ENCODE results near the gene ALOX15B.
"Not testable (repeated sequence)": the region's sequence is repeated elsewhere in the genome, so short reads cannot be mapped to it uniquely, and the experiment has no call there.

ALOX15B gene

DNA sequence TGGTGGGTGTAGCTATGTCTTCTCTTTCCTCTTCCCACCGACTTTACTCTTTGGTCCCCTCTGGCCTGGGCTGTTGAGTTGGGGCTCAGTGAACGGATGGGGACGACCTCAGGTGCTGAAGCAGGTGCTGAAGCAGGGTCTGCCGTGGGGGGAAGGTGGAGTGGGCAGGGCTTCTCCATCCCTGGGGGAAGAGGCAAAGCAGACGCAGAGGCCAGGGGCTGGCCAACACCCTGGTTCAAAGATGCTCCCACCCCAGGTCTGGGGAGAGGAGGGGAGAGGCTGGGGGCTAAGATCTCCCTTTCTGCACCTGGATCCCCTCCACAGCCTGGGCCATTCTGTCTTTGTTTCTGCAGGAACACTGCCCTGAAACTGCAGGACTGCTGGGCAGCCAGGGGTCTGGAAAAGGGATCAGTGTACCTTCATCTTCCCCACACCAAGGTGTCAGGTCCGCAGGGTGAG lies 25.7 kb downstream of the ALOX15B start:
- no peak for DNase-seq

DNA sequence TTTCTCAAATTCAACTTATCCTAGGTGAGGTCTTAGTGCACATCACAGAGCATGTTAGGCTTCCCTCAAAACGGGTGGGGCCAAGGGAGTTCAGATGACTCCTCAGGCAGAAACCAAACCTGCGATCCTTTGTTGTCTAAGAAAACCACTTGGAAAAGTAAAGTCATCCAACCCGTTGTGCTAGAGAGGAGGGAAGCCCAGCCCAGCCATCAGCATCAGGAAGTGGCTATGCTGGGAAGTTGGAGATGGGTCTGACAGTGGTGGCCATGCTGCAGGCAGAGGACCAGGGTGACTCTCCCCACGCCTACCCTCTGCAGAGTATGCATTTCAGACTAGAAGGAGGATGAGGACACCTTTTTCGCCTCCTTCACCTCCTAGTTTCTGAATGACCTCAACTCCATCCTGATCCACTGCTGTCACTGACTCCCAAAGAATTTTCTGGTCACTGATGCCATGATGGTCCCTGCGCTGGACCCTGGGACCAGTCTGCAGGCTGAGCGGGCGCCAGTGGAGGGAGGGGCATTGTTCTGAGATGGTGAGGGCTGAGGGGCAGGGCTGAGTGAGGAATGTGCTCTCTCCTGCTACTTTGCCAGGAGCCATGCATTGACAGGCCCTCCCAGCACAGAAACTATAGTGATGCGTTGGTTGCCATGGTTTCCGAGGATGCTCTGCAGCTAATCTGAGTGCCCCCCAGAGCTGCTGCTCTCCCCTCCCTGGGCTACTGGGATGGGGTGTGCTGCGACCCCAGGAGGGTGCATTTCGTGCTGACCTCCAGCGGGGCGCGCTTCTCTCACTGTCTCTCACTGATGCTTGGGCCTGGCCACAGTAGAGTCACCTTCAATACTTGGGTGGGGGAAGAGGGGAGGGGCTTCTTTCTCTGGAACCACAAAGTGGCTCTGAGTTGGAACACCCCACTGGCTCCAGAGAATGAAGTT lies 28.2 kb downstream of the ALOX15B start:
- DNase-seq = no peak

DNA sequence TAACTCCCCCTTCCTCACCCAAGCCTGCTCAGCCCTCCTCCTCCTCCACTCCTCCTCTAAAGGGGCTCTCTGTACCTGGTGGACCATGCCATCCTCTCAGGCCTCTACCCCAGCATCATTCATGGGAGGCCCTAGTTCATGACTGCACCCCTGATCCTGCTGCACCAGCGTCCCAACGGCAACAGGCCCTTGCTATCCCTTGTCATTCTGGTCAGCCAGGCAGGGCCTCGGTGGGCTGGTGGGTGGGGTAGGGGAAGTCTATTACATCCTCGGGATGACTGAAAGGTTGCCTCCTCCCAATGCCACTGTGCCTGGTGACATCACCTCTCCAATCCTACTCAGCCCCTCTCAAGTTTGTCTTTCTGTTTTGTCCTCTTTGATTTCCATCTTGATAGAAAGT lies 28.9 kb downstream of the ALOX15B start:
- no peak for DNase-seq

DNA sequence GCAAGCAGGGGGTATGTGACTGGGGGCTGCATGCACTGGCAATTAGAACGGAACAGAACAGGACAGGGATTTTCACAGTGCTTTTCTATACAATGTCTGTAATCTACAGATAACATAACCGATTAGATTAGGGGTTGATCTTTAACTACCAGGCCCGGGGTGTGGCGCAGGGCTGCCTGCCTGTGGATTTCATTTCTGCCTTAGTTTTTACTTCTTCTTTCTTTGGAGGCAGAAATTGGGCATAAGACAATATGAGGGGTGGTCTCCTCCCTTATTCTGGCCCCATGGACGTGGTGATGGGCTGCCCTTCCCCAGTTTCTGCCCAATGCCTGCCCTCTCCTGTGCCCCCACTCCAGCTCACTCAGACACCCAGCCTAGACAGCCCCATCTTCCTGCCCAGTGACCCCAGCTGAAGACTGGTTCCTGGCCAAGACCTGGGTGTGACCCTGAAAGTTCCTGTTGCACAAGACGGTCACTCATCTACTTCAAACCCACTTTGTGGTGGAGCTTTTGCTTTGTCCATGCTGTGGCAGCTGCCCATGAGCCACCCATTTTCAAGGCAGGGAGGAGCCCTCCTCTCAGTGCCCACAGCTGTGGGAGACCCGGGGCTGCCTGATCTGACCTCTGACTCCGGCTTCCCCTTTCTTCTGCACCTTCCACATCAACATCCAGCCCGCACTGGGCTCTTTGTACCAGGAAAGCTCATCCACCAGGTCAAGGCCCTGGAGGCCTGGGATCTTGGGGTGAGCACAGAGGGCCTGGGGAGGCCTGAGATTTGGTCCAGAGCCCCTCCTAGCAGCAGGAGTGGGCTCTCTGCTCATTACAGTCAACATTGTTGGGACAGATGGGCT lies 30.1 kb downstream of the ALOX15B start:
- DNase-seq = no peak

DNA sequence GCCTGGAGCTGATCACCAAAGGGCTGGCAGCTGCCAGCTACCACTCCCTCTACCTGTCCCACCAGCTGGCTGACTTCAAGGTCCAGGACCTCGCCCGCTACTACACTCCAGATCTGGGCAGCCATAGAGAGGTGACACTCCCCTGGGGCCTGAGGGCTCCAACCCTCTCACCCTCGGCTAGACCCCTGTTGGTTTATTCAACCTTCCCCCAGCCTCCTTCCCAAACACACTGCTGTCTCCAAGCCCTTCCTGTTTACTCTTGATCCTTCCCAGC lies 30.7 kb downstream of the ALOX15B start:
- DNase-seq = no peak

DNA sequence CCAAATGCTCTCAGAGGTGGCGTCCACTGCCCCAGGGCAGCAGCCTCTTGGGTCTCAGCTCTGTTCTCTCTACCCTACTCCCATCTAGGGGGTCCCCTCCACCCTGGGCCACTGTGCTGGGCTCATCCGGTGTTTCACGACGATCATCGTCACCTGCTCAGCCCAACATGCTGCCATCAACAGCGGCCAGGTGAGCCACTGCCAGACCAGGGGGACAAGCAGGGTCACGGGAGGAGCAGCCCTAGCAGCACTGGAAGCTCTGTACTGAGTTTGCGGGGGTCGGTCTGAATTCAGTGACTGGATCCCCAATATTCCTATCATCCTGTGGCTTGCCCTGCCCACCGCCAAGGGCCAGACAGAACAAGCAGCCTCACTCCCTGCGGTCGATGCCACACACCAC lies 32.6 kb downstream of the ALOX15B start:
- DNase-seq = no peak

DNA sequence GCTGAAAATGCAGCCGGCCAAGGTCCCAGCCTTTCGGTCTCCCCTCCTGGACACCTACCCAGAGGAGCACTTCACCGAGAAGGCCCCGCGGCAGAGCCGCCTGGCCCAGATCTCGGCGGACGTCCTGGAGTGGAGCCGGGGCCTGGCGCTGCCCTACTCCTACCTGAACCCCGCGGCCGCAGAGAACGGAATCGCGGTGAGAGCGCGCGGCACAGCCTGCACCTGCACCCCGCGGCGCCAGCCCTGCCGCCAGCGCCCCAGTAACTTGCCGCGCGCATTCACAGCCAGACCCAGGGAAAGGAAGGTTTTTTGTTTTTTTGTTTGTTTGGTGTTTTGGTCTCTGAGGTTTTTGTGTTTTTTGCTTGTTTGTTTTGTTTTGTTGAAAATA lies 33.5 kb downstream of the ALOX15B start:
- no peak for DNase-seq

DNA sequence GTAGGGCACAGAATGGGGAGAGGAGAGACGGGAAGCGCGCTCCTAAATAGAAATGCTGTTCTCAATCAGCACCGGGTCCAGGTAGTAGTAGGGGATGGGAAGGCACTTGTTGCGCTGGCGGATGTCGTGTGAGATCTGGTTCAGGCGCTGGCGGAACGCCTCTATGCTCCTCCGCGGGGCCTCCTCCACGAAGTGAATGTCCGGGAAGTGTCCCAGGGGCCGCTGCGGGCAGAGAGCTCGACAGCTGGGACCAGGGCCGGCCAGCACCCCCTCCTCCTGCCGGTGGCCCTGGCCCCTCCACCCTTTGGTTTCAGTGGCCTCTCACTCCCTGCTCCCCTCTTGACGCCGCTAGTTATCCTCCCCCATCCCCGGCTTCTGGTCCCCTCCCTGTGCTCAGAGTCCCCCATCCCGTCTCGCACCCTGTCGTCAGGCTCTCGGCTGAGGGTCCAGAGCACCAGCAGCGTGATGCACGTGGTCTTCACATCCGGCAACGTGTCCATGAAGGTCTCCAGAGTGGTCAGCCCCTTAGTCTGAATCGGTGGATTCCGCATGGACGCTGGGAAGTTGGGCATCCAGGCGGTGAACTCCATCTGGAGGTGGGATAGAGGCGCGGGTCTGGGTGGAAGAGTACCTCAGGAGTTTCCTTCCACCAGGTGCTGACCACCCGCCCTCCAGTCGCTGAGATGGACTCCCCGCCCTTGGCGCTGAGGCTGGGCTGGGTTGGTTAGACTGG lies 34.0 kb downstream of the ALOX15B start:
- DNase-seq = no peak

DNA sequence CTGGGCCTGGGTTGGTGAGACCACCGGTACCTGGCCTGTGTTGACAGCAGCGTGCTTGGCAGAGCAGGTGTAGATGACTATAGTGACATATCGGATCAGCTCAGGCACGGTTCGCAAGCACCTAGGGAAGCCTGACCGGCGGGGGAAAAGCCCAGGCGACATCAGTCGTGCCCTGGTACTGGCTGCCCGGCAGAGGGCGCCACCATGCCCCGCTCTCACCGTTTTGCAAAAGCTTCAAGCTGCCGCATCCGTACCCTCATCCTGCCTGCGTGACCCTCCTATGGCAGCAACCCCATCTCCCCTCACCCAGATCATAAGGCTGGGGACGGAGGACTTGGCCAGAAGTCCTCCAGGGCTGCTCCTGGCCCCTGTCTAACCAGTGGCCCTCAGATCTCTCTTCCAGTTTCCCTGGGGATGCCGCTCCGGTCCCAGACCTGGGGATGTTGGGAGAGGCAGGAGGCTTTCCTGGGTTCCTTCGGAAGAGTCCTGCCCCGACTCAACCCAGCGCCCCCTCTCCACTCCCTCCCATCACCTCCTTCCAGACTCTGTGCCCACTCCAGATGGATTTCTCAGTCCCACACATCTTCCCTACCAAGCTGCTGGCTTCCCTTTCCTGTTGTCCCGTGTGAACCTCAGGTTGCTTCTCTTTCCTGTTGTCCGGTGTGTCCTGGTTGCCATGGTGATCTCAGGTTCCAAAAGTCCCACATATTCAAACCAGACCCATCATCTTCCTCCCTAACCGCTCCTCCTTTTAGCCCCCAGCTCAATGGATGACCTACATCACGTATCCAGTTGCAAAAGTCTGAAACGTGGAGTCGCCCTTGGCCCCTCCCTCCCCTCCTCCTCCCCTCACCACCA lies 35.0 kb downstream of the ALOX15B start:
- DNase-seq = peak; percentile 35

DNA sequence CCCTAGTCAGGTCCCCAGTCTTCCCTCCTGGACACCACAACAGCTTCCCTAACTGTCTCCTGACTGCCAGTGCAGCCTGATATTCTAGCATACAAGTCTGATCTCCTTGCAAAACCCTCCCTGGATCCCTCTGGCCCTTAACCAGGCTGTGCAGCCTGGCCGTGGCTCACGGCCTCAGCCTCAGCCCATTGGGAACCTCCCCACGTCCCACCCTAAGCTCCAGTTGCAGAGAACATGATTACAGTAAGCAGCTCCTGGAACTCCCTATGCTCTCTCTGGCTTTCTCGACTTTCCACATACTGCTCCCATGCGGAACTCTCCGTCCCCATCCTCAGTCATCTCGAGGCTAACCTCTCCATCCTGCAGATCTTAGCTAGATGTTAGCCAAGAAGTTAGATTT lies 35.7 kb downstream of the ALOX15B start:
- DNase-seq = no peak

DNA sequence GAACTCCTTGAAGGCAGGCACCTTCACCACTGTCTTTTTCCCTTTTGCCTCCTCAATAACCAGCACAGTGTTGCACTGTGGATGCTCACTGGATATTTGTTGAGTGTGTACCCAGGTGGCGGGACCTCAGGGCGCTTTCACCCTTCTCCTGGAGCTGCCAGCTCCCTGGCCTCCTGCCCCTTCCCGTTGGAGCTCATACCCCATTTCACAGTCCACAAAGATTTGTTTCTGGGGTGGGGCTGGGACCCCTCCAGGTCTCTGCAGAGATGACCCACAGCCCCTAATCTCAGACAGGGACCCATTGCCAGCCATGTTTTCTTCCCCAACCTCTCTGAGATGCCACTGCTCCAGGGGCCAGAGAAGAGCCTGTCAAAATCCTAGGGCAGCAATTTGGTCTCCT lies 36.2 kb downstream of the ALOX15B start:
- DNase-seq = no peak

DNA sequence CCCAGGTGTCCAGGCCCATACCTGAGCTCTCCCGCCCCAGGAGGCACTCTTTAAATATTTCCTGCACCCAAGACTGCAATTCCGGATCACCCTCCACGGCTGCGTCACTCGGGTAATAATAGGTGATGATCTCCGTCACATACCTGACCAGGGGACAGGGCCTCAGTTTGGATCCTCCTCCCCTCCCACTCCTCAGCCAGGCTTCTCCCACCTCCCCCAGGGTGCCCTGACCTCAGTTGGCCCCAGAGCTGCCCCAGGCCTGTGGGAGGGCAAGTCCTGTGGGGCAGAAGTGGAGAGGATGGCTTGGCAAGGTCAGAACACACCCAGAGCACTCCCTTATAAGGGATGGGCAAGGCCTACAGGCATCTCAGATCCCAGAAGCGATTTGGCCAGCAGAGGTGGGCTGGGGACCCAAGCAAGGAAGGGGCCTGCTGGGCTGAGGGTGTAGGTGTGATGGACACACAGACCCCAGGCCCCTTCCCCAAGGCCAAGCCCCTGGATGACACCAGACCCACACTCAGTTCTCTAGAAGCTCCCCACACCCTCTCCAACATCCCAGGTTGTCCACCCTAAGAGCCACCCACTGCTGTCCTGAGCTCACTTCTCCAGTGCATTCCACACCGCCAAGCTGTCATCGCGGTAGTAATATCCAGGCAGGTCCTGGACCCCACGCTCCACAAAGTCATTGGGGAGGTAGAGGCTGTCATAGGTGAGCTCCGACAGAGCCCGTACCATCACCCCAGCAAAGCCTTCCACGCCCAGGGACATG lies 36.9 kb downstream of the ALOX15B start:
- DNase-seq = no peak

DNA sequence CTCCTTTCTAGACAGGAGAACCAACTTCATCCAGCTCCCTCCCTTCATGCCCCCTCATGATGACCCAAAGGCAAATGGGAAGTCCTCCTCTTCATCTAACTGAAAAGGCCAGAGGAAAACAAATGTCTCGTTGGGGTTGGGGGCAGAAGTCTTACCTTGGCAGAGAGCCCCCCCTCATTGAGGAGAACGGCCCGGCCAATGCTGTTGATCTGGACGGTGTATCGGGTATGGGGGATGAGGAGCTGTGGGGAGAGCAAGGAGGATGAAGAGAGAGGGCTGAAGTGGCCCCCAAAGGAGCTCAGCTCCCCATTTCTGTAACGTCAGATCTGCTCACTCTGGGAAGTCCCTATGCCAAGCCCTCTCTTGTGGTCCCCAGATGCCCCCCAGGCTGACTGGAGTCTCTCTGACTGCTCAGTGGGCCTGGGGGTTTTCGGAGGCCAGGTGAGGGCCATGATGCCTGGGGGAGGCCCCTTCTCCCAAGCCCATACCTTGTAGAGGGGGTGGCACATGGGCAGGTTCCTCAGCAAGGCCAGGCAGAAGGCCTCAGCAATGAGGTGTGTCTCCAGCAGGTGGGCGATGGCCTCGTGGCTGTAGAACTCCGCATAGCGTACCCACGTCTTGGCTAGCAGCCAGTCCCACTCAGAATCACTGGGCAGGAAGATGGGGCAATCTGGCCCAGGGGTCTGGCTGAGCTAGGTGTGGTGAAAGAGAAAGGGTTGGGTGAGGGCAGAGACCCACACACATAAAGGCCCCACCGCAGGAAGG lies 37.8 kb downstream of the ALOX15B start:
- no peak for DNase-seq

DNA sequence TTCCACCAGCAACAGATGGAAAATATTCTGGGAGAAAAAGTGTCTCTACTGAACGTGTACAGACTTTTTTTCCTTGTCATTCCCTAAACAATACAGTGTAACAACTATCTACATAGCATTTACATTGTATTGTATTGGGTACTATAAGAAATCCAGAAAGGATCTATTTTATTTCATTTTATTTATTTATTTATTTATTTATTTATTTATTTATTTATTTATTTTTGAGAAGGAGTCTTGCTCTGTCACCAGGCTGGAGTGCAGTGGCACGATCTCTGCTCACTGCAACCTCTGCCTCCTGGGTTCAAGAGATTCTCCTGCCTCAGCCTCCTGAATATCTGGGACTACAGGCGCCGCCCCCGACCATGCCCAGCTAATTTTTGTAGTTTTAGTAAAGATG lies 39.1 kb downstream of the ALOX15B start:
- not testable (repeated sequence) for DNase-seq

DNA sequence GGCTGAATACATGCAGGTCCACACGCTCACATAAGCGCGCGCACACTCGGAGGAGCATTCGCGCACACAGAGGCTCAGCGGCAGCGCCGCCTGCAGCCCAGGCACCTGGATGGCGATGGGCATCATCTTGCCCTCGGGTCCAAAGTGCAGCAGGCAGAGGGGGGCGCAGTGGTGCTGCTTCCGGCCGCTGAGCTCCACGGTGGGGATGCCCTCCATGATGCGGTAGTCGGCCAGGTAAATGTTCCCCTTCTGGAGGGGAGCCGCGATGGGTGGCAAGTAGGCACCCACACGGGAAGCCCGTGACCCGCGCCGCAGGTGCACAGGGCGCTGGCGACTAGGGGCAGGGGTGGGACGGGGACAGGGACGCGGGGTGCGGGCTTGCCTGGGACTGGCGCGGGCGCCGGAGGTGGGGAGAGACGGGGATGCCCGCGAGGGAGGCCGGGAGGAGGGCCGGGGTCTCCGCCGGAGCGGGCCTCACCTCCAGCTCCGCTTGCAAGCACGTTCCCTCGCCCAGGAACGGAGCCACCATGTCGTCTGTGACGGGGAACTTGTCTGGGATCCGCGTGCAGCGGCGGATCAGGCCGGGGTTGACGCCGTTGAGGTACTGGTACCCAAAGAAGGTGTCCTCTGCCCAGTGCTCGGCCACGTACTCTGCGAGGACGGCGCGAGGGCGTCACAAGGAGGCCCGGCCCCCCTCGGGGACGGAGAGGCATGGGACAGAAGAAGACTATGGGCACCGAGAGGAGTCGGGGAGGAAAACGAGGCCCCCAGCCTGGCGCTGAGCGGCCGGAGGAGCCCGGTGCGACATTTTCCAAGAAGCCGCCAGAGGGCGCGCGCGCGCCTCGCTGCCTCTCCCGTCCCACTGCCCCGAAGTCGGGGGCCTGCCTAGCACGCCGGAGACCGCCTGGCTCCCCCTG lies 40.7 kb downstream of the ALOX15B start:
- DNase-seq = peak; percentile 68

DNA sequence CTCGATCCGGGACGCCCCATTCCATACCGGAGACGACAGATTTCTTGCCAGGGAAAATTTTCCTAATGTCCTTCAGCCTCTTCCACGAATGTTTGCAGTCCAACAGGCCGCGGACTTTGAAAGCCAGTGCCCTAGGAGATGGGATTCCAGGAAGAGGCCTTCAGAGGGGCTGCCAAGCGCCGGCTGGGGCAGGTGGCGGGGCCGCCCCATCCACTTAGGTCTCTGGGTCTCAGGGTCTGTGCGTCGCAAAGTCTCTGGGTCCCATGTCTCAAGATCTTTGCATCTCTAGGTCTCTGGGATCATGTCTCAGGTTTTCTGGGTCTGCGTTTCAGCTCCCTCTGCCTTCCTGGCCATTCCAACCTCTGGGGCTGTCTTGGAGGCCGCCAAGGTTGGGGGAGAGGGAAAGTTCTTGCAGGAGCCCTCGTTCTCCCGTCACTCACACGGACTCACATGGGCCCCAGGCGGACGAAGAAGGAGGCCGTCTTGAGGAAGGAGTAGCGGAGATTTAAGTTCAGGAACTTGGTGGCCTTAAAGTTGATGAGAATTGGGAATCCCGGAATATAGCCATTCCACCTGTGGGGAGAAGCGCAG lies 41.4 kb downstream of the ALOX15B start:
- DNase-seq = no peak

DNA sequence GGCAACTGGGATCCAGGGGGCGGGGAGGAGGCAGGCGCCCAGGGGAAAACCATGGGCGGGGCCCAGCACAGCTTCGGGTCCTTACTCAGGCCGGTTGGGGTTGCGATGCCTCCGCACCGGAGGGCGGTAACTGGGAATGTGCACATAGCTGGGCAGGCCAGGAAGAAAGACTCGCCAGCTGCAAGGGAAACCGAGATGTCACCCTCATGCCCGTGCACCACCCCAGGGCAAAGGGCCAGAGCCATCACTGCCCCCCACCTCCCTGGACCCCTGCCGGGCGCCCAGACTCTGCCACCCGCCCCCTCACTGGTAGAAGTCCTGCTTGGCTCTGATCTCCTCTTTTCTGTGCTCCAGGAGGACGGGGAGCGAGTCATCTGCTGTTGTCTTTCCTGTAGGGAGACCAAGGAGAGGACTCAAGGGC lies 42.0 kb downstream of the ALOX15B start:
- no peak for DNase-seq

DNA sequence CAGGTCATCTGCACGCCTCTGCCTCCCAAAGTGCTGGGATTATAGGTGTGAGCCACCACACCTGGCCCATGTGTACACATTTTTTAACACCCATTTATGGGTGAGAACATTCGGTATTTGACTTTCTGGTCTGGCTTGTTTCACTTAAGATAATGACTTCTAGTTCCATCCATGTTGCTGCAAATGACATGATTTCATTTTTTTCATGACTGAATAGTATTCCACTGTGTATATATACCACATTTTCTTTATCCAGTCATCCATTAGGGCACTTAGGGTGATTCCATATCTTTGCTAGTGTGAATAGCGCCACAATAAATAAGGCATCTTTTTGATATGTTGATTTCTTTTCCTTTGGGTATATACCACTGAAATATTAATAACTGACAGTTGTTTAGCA lies 43.0 kb downstream of the ALOX15B start:
- no peak for DNase-seq

DNA sequence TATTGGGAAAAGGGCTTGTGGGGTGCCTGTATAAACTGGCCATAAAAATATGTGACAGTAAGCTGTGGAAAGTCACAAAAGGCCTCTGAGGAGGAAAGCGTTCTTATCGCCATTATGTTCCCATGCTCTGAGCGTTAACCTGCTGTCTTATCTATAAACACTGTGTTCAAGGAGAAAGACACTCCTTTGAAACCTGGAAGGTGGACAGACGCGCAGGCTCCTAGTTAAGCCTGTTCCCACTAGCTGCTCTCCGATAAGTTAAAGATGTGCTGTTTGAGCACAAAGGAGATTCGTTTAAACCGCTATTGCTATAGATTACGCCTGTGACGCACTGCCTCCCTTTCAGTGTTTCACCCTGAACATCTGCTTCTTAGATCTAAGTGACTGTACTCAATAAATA lies 43.4 kb downstream of the ALOX15B start:
- no peak for DNase-seq

Measured in midbrain (tissue), 1 donor.